CD4-positive, CD25-positive, alpha-beta regulatory T cell (primary cell): ENCODE measurements around the gene PPP1R12B. TPM values are rescaled to one million over a fixed set of nuclear protein-coding genes. Genes with fewer than 3 reads are reported as not detected.
"Not testable (repeated sequence)": the region's sequence is repeated elsewhere in the genome, so short reads cannot be mapped to it uniquely, and the experiment has no call there.

Source experiments
- ATAC-seq, 2 donors: fragments of 150-1000 bp; cut with Tn5 transposase; one replicate each; pipeline ENCODE4 v1.10.0; 2021; ENCODE audit warnings: low read depth in 2 of 2, moderate number of reproducible peaks in 2 of 2, moderate library complexity in 1 of 2
- DNase-seq, 3 donors: peaks; one replicate each; pipeline versions ENCODE4 v3.0.0 to v3.0.0-alpha.2; 2012 to 2022; ENCODE audit warnings: mixed read lengths in 1 of 3
- H3K27ac ChIP-seq: one replicate; pipeline ENCODE4 v1.7.0; 2013; ENCODE audit warnings: mild to moderate bottlenecking, low read length; ENCODE audit not compliant: insufficient read depth, poor library complexity, severe bottlenecking
- H3K27me3 ChIP-seq: one replicate; pipeline ENCODE4 v1.7.0; 2013; ENCODE audit warnings: low read length; ENCODE audit not compliant: control insufficient read depth, insufficient read depth
- H3K36me3 ChIP-seq: one replicate; pipeline ENCODE4 v1.7.0; 2013; ENCODE audit warnings: mild to moderate bottlenecking, low read length, moderate library complexity; ENCODE audit not compliant: control insufficient read depth, insufficient read depth
- H3K4me1 ChIP-seq: 2 replicates; pipeline ENCODE4 v1.7.0; 2013; ENCODE audit warnings: mild to moderate bottlenecking, low read length; ENCODE audit not compliant: insufficient read depth, control insufficient read depth, poor library complexity, severe bottlenecking
- H3K4me3 ChIP-seq: one replicate; pipeline ENCODE4 v1.7.0; 2013; ENCODE audit warnings: low read depth, mild to moderate bottlenecking, low read length, moderate library complexity
- H3K9me3 ChIP-seq, 2 experiments: 1 replicate in 1 of 2; 2 replicates in 1 of 2; pipeline ENCODE4 v1.7.0; 2013; ENCODE audit warnings: low read length in 2 of 2, mild to moderate bottlenecking in 1 of 2, moderate library complexity in 1 of 2; ENCODE audit not compliant: control insufficient read depth in 2 of 2
- H3K27ac Mint-ChIP-seq, 3 donors: one replicate each; pipeline ENCODE4 v1.8.0; 2020 to 2022; ENCODE audit warnings: mild to moderate bottlenecking in 3 of 3, mixed read lengths in 3 of 3, moderate library complexity in 2 of 3
- H3K27me3 Mint-ChIP-seq: one replicate; pipeline ENCODE4 v1.8.0; 2022; ENCODE audit warnings: mild to moderate bottlenecking, mixed read lengths
- H3K36me3 Mint-ChIP-seq: one replicate; pipeline ENCODE4 v1.8.0; 2020; ENCODE audit warnings: mixed read lengths
- H3K4me1 Mint-ChIP-seq, 4 donors: one replicate each; pipeline ENCODE4 v1.8.0; 2020 to 2022; ENCODE audit warnings: mixed read lengths in 4 of 4, mild to moderate bottlenecking in 1 of 4
- H3K4me3 Mint-ChIP-seq, 4 donors: one replicate each; pipeline ENCODE4 v1.8.0; 2020 to 2022; ENCODE audit warnings: mild to moderate bottlenecking in 4 of 4, mixed read lengths in 4 of 4, moderate library complexity in 3 of 4
- H3K9me3 Mint-ChIP-seq, 7 donors: one replicate each; pipeline ENCODE4 v1.8.0; 2020 to 2022; ENCODE audit warnings: mixed read lengths in 7 of 7, mild to moderate bottlenecking in 3 of 7, moderate library complexity in 2 of 7
- polyA plus RNA-seq, 4 donors: library from polyadenylated mRNA; unstranded; fragments of 300-500 nt; fragmentation: Illumina TruSeq; gene quantifications; one replicate each; pipeline ENCODE4 v1.2.3, GENCODE V29; 2021
- total RNA-seq: library from RNA; stranded (reverse); gene quantifications from one replicate; pipeline ENCODE4 v1.2.3, GENCODE V29; 2022

Gene PPP1R12B
- total and polyA plus RNA-seq, 5 donors from 2014 or later = 3.8 to 32.5 (median 4.2) TPM

DNA sequence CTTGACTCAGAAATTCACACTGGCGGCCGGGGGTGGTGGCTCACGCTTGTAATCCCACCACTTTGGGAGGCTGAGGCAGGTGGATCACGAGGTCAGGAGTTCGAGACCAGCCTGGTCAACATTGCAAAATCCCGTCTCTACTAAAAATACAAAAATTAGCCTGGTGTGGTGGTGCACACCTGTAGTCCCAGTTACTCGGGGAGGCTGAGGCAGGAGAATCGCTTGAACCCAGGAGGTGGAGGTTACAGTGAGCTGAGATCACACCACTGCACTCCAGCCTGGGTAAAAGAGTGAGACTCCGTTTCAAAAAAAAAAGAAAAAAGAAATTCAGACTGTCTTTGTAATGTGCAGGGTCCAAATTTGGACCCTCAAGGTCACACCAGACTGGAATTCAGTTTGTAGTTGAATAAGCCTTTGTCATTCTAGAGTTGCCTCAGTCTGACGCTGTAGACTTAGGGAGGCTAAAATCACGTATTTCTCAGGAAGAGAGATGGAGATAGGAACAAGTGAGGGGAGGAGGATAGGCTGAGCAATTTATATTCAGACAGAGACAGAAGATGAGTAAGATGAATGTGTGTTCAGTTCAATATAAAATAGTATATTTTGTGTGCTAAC lies 4.2 kb downstream of the PPP1R12B start:
- H3K4me1 Mint-ChIP-seq = peaks cover 22 to 52% (median 37%) of the 10 kb centered on the region in 4 donors
- not testable (repeated sequence) for H3K36me3 Mint-ChIP-seq, H3K9me3 ChIP-seq, H3K9me3 Mint-ChIP-seq, DNase-seq, H3K27ac Mint-ChIP-seq, H3K27me3 ChIP-seq, H3K36me3 ChIP-seq, H3K27me3 Mint-ChIP-seq, H3K4me3 Mint-ChIP-seq, H3K4me3 ChIP-seq, ATAC-seq, H3K27ac ChIP-seq
- H3K4me1 ChIP-seq = peaks cover 13% of the 10 kb centered on the region

GRCh38 chr1:202355944-202356553 lies 7.5 kb downstream of the PPP1R12B start:
- H3K27ac Mint-ChIP-seq = no peak overlapping the region
- peaks cover 0 to 2% (median 0%) of the 10 kb centered on the region in 7 donors for H3K9me3 Mint-ChIP-seq
- ATAC-seq (no peak), DNase-seq (no peak)
- H3K4me1 ChIP-seq = no peaks in the 10 kb centered on the region
- H3K36me3 Mint-ChIP-seq = peaks cover 4% of the 10 kb centered on the region
- H3K36me3 ChIP-seq = no peaks in the 10 kb centered on the region
- H3K9me3 ChIP-seq = no peaks in the 10 kb centered on the region
- H3K27me3 Mint-ChIP-seq = no peaks in the 10 kb centered on the region
- no peak overlapping the region for H3K4me3 ChIP-seq
- peaks cover 16 to 34% (median 25%) of the 10 kb centered on the region in 4 donors for H3K4me1 Mint-ChIP-seq
- no peak overlapping the region for H3K27ac ChIP-seq
- no peaks in the 10 kb centered on the region for H3K27me3 ChIP-seq
- H3K4me3 Mint-ChIP-seq = no peak overlapping the region

- peaks cover 25 to 32% (median 30%) of the 10 kb centered on the region in 4 donors for H3K4me1 Mint-ChIP-seq
- no peak for ATAC-seq
Observed at GRCh38 chr1:202357506-202357905, 9.0 kb downstream of the PPP1R12B start.

GRCh38 chr1:202361224-202361623 lies 12.7 kb downstream of the PPP1R12B start:
- Histone ChIP-seq H3K4me3 (no peak overlapping the region), H3K27ac (no peak overlapping the region), H3K4me1 (no peaks in the 10 kb centered on the region), H3K9me3 (no peaks in the 10 kb centered on the region), H3K36me3 (no peaks in the 10 kb centered on the region), H3K27me3 (no peaks in the 10 kb centered on the region)
- Mint-ChIP-seq H3K36me3 (peaks cover 4% of the 10 kb centered on the region), H3K27ac (no peak overlapping the region), H3K9me3 (peaks cover 0 to 2% (median 0%) of the 10 kb centered on the region in 7 donors), H3K27me3 (no peaks in the 10 kb centered on the region), H3K4me1 (peaks cover 19 to 23% (median 22%) of the 10 kb centered on the region in 4 donors), H3K4me3 (no peak overlapping the region)
- no peak for ATAC-seq
- no peak for DNase-seq

More at GRCh38 chr1:202357506-202357905, 9.0 kb downstream of the PPP1R12B start:
- Histone ChIP-seq H3K36me3 (no peaks in the 10 kb centered on the region), H3K4me1 (no peaks in the 10 kb centered on the region), H3K27ac (no peak overlapping the region), H3K9me3 (no peaks in the 10 kb centered on the region), H3K4me3 (no peak overlapping the region), H3K27me3 (no peaks in the 10 kb centered on the region)
- Mint-ChIP-seq H3K27me3 (no peaks in the 10 kb centered on the region), H3K27ac (no peak overlapping the region), H3K9me3 (peaks cover 0 to 2% (median 0%) of the 10 kb centered on the region in 7 donors), H3K4me3 (no peak overlapping the region), H3K36me3 (peaks cover 4% of the 10 kb centered on the region)
- DNase-seq = no peak

- Histone ChIP-seq H3K4me1 (no peaks in the 10 kb centered on the region), H3K9me3 (no peaks in the 10 kb centered on the region), H3K4me3 (no peak overlapping the region), H3K27ac (no peak overlapping the region), H3K36me3 (no peaks in the 10 kb centered on the region), H3K27me3 (no peaks in the 10 kb centered on the region)
- ATAC-seq (no peak), DNase-seq (no peak)
- H3K27ac Mint-ChIP-seq = no peak overlapping the region
- peaks cover 19 to 22% (median 20%) of the 10 kb centered on the region in 4 donors for H3K4me1 Mint-ChIP-seq
- H3K4me3 Mint-ChIP-seq = no peak overlapping the region
- H3K27me3 Mint-ChIP-seq = no peaks in the 10 kb centered on the region
- peaks cover 0 to 2% (median 0%) of the 10 kb centered on the region in 7 donors for H3K9me3 Mint-ChIP-seq
- H3K36me3 Mint-ChIP-seq = peaks cover 4% of the 10 kb centered on the region
Observed at GRCh38 chr1:202361701-202362100, 13.2 kb downstream of the PPP1R12B start.

- Histone ChIP-seq H3K9me3 (no peaks in the 10 kb centered on the region), H3K36me3 (no peaks in the 10 kb centered on the region), H3K27ac (no peak overlapping the region), H3K27me3 (no peaks in the 10 kb centered on the region), H3K4me3 (no peak overlapping the region), H3K4me1 (no peaks in the 10 kb centered on the region)
- ATAC-seq (no peak), DNase-seq (no peak)
- Mint-ChIP-seq H3K4me3 (no peak overlapping the region), H3K36me3 (peaks cover under 1% of the 10 kb centered on the region), H3K4me1 (peaks cover 16 to 22% (median 17%) of the 10 kb centered on the region in 4 donors), H3K27me3 (no peaks in the 10 kb centered on the region), H3K27ac (no peak overlapping the region), H3K9me3 (peaks cover 0 to 2% (median 0%) of the 10 kb centered on the region in 7 donors)
Observed at GRCh38 chr1:202362212-202362611, 13.7 kb downstream of the PPP1R12B start.

GRCh38 chr1:202365092-202365815 lies 16.8 kb downstream of the PPP1R12B start:
- Mint-ChIP-seq H3K4me1 (peaks cover 5 to 15% (median 8%) of the 10 kb centered on the region in 4 donors), H3K27me3 (no peaks in the 10 kb centered on the region), H3K27ac (no peak overlapping the region), H3K4me3 (no peak overlapping the region), H3K9me3 (peaks cover 0 to 2% (median 0%) of the 10 kb centered on the region in 7 donors), H3K36me3 (peaks cover 6% of the 10 kb centered on the region)
- ATAC-seq (no peak), DNase-seq (no peak)
- Histone ChIP-seq H3K4me3 (no peak overlapping the region), H3K27me3 (no peaks in the 10 kb centered on the region), H3K4me1 (no peaks in the 10 kb centered on the region), H3K36me3 (no peaks in the 10 kb centered on the region), H3K9me3 (no peaks in the 10 kb centered on the region), H3K27ac (no peak overlapping the region)
